AG09319 (cell line): Measurements from ENCODE around the gene PROX2.
A peak's percentile ranks its signal among the peaks of the same experiment; 100 is the strongest.

Experiments used
- DNase-seq: peaks from one replicate; pipeline ENCODE4 v3.0.0-alpha.2; 2010; ENCODE audit warnings: low read depth; ENCODE audit errors: extremely low read depth
- TF ChIP-seq, protein P1 (sequence below): IDR thresholded peaks from 2 replicates; pipeline ENCODE4 v1.5.1; 2011; ENCODE audit warnings: low read depth, mild to moderate bottlenecking, inconsistent platforms, low read length, moderate library complexity

PROX2 gene

DNA sequence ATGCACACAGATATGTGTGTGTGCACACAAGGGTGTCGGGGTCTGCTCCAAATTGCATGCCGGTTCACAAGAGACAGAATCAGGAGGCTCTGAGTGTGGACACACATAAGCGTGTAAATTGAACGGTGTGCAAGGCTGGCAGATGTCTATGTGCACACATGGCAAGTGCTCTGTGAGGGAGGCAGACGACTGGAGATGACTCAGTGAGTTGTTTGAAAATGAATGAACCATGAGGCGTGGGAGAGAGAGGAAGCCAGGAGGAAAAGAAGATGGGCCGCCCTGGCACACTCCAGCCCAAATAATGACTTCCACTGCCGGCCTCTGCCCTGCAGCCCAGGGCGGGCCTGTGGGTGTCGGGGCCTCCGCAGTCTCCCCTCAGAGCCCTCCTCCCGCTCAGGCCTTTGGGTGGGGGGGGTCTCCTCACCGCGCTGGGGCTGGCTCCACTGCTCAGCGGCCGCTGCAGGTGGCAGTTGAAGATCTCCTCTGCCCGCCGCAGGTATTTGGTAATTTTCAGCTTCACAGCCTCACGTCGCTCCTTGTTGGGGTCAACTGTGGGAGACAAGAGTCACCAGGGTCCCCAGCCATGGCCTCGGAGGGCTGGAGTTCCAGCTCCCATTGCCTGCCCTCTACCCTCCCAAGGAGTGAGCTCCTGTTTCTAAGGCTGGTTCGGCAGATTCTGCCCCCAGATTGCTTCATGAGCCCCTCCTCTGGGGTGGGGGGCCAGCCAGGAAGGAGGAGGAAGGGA is 43.6 kb upstream of the PROX2 start:
- no peak for DNase-seq
- TF ChIP-seq, protein P1, sequence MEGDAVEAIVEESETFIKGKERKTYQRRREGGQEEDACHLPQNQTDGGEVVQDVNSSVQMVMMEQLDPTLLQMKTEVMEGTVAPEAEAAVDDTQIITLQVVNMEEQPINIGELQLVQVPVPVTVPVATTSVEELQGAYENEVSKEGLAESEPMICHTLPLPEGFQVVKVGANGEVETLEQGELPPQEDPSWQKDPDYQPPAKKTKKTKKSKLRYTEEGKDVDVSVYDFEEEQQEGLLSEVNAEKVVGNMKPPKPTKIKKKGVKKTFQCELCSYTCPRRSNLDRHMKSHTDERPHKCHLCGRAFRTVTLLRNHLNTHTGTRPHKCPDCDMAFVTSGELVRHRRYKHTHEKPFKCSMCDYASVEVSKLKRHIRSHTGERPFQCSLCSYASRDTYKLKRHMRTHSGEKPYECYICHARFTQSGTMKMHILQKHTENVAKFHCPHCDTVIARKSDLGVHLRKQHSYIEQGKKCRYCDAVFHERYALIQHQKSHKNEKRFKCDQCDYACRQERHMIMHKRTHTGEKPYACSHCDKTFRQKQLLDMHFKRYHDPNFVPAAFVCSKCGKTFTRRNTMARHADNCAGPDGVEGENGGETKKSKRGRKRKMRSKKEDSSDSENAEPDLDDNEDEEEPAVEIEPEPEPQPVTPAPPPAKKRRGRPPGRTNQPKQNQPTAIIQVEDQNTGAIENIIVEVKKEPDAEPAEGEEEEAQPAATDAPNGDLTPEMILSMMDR, result no peak

DNA sequence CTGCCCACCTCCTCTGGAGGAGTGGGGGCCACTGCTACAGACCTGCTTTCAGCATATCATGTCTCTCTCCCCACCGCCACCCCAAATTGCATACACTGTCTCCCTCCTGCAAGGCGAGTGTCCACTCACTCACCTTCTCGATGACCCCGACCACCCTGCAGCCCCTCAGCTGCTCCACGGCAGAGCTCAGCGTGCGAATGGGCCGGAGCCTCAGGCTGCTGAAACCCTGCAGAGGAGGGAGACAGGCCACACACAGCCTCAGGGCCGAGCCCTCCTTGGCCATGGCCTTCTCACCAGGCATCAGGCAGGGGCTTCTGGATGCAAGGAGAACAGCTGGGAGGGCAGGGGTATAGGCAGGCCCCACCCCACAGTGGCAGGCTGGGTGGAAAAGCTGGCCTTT is 42.4 kb upstream of the PROX2 start:
- no peak for DNase-seq
- TF ChIP-seq, protein P1, result no peak

DNA sequence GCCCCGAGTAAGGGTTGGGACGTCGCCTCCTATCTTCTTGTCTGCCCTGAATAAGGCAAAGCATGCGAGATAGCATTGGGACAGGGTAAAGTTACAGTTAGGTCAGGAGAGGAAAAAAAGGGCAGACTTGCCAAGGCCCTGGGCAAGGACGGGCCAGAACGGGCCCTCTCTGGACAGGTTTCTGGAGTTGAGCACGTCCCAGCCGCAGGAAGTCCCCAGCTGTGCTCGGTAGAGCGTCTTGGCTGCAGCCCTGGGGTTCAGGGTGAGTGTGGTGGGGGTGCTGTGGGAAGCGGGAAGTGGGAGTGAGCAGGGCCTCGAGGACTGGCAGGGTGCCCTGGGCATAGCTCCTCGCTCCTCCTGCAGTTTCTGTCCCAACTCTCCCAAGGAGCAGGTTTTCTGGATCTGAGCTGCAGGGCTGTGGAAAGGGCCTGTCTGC is 41.7 kb upstream of the PROX2 start:
- TF ChIP-seq, protein P1, result no peak
- no peak for DNase-seq

DNA sequence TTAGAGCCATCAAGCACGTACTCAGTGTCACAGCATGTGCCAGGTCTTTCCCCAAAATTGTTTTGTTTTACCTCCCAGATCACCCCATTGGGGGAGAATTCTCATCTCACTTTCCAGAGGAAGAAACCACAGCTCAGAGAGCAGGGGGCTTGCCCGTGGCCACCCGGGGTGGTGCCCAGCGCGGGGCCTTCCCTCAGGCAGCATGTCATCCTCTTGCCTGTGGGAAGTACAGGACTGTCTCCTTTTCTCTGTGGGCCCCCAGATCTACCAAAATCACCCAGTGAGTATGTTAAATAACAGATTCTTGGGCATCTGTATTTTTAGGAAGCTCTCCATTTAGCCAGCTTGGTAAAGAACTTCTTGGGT is 41.2 kb upstream of the PROX2 start:
- TF ChIP-seq, protein P1, result no peak
- DNase-seq, result no peak

DNA sequence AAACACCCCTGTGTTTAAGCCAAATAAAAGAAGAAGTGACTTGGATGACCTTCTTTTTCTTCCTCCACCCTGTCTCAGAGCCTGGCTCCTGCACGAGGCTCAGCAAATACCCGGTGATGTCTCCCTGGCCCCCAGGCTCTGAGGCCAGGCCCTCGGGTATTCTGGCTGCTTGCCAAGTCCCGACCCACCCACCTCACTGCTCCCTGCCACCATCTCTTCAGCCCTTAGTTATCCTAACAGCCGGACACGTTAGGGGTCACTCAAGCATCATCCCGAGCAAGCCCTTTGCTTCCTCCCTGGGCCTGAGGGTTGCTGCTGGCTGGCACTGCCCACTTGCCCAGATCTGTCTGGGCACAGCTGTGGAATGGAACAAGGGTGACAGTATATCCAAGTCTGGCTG is 39.9 kb upstream of the PROX2 start:
- TF ChIP-seq, protein P1, result no peak
- DNase-seq, result no peak

DNA sequence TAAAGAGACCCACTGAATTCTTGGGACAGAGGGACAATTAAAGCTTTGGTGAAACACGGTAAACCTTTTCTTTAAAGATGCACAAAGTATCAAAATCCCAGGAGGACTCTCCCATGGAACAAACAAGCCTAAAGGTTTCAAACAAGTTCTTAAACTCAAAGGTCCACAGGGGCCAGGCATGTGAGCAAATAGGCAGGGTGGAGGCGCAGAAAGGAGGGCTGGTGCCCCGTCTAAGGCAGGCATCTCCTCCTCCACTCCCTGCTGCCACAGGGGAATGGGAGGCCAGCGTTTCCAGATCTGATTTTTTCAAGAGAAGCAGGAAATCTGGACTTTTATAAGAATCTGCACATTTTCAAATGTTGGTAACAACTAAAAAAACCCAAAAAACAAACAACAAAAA is 39.5 kb upstream of the PROX2 start:
- TF ChIP-seq, protein P1, result no peak
- DNase-seq, result no peak

DNA sequence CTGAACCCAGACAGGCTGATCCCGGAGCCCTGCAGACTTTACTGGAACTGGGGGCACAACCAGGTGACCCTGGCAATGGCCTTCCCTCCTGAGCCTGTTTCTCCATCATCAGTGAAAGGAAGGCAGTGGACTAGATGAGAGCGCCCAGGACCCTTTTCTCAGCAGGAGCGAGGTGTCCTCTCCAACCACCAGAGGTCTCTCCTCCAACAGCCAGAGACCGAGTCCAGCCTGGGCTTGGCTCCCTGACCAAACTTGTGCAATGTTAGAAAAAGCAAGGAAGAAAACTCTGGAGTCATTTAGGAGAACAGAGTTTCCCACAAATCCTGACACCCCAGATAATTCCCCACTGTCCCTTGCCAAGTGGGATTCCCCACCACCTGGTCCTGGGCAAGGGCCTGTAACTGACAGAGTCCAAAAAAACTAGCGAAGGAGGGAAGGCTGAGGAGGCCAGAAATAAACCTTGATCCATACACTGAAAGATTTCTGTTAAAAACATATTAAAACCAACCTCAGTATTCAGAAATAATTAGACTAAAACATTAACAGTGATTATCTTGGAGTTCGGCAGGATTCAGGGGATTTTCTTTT is 38.1 kb upstream of the PROX2 start:
- TF ChIP-seq, protein P1, result peak; percentile 98
- peak; percentile 56 for DNase-seq
